ENCODE measurements around the gene TLE3.

GRCh38 chr15:70043590-70043989 lies 54.1 kb downstream of the TLE3 start:
- no peak for TF ChIP-seq PATZ1 (CRISPR knock-in tag; IDR thresholded peaks at IDR 0.05; ENCODE audit: borderline replicate concordance)
- TF ChIP-seq ARNTL (CRISPR knock-in tag; IDR thresholded peaks at IDR 0.05; ENCODE audit: borderline replicate concordance, low read depth), result no peak
- TF ChIP-seq RARB (CRISPR knock-in tag; IDR thresholded peaks at IDR 0.05), result no peak
- TF ChIP-seq CREB5 (CRISPR knock-in tag; IDR thresholded peaks at IDR 0.05; ENCODE audit: low read depth), result no peak
- TF ChIP-seq ZNF70 (CRISPR knock-in tag; IDR thresholded peaks at IDR 0.05), result no peak

All from SK-N-SH treated with all-trans-retinoic acid at 6 μM for 48 hours (cell line).